Karpas-422 (cell line): ENCODE measurements around the gene PICK1. TPM values are rescaled to one million over a fixed set of nuclear protein-coding genes. Genes with fewer than 3 reads are reported as not detected.

ENCODE experiments used
- DNase-seq: peaks from one replicate; pipeline ENCODE4 v3.0.0-alpha.2; 2015
- H2AFZ ChIP-seq: fragments of 200-600 bp; sonication (generic); 2 replicates; pipeline ENCODE4 v1.6.1; 2014; ENCODE audit warnings: antibody characterized with exemption, low read length, mixed read lengths
- H3K27ac ChIP-seq: fragments of 200-600 bp; sonication (generic); 2 replicates; pipeline ENCODE4 v1.5.1; 2014; ENCODE audit warnings: mild to moderate bottlenecking, low read length, moderate library complexity
- H3K27me3 ChIP-seq: fragments of 200-600 bp; sonication (generic); 2 replicates; pipeline ENCODE4 v1.6.1; 2014; ENCODE audit warnings: low read length, mixed read lengths
- H3K36me3 ChIP-seq: fragments of 200-600 bp; sonication (generic); 2 replicates; pipeline ENCODE4 v1.6.1; 2014; ENCODE audit warnings: low read length, mixed read lengths; ENCODE audit not compliant: insufficient read depth
- H3K4me1 ChIP-seq: fragments of 200-600 bp; sonication (generic); 2 replicates; pipeline ENCODE4 v1.6.1; 2014; ENCODE audit warnings: mild to moderate bottlenecking, low read length, mixed read lengths
- H3K4me2 ChIP-seq: fragments of 200-600 bp; sonication (generic); 2 replicates; pipeline ENCODE4 v1.6.1; 2014; ENCODE audit warnings: low read length, low read depth, mild to moderate bottlenecking; ENCODE audit not compliant: poor library complexity, severe bottlenecking
- H3K4me3 ChIP-seq: fragments of 200-600 bp; sonication (generic); 2 replicates; pipeline ENCODE4 v1.5.1; 2014; ENCODE audit warnings: mild to moderate bottlenecking, antibody characterized with exemption, low read length, mixed read lengths
- H3K79me2 ChIP-seq: fragments of 200-600 bp; sonication (generic); 2 replicates; pipeline ENCODE4 v1.6.1; 2014; ENCODE audit warnings: mild to moderate bottlenecking, low read length, mixed read lengths
- H3K9ac ChIP-seq: fragments of 200-600 bp; sonication (generic); 2 replicates; pipeline ENCODE4 v1.6.0; 2014; ENCODE audit warnings: low read length
- H3K9me2 ChIP-seq: fragments of 200-600 bp; sonication (generic), shearing (Covaris generic); replicated peaks from 2 replicates; pipeline ENCODE4 v1.6.0; 2014; ENCODE audit warnings: mild to moderate bottlenecking, low read length, moderate library complexity; ENCODE audit not compliant: insufficient read depth
- H3K9me3 ChIP-seq: fragments of 300-700, 200-600 bp; sonication (generic); 2 replicates; pipeline ENCODE4 v1.6.1; 2014; ENCODE audit warnings: low read length, mixed read lengths
- H4K20me1 ChIP-seq: fragments of 200-600 bp; sonication (generic); 2 replicates; pipeline ENCODE4 v1.6.1; 2014; ENCODE audit warnings: mild to moderate bottlenecking, antibody characterized with exemption, low read length, low read depth; ENCODE audit not compliant: insufficient read depth
- total RNA-seq: library from RNA; depleted of rRNA; stranded (reverse); fragments of >200 nt; shearing (Covaris generic); gene quantifications from 2 replicates; pipeline ENCODE4 v1.2.3, GENCODE V29; 2014; ENCODE audit warnings: low replicate concordance

PICK1 gene
- total RNA-seq, 1 experiment from 2014 or later, result 11.0 TPM

GRCh38 chr22:38040953-38041759 lies 16.0 kb upstream of the PICK1 start:
- Histone ChIP-seq H3K79me2 (no peaks in the 10 kb centered on the region), H3K27me3 (no peaks in the 10 kb centered on the region), H3K4me3 (no peak overlapping the region), H3K36me3 (no peaks in the 10 kb centered on the region), H3K27ac (no peak overlapping the region), H3K4me2 (no peak overlapping the region), H3K4me1 (peaks cover 27% of the 10 kb centered on the region), H3K9ac (no peak overlapping the region), H2AFZ (no peak overlapping the region), H4K20me1 (no peaks in the 10 kb centered on the region), H3K9me2 (no peaks in the 10 kb centered on the region), H3K9me3 (no peaks in the 10 kb centered on the region)
- DNase-seq, result no peak

- no peak overlapping the region for H3K4me2 ChIP-seq
- H3K4me3 ChIP-seq, result no peak overlapping the region
- no peaks in the 10 kb centered on the region for H4K20me1 ChIP-seq
- no peaks in the 10 kb centered on the region for H3K9me2 ChIP-seq
- no peak overlapping the region for H3K27ac ChIP-seq
- no peaks in the 10 kb centered on the region for H3K9me3 ChIP-seq
- H3K4me1 ChIP-seq, result peaks cover 22% of the 10 kb centered on the region
- no peaks in the 10 kb centered on the region for H3K27me3 ChIP-seq
- H2AFZ ChIP-seq, result no peak overlapping the region
- H3K36me3 ChIP-seq, result no peaks in the 10 kb centered on the region
- H3K9ac ChIP-seq, result no peak overlapping the region
- DNase-seq, result no peak
- H3K79me2 ChIP-seq, result no peaks in the 10 kb centered on the region
These were observed 15.3 kb upstream of the PICK1 start for GRCh38 chr22:38041760-38042487.

GRCh38 chr22:38042488-38042790 lies 14.8 kb upstream of the PICK1 start:
- Histone ChIP-seq H3K27me3 (no peaks in the 10 kb centered on the region), H3K9ac (no peak overlapping the region), H3K4me1 (peaks cover 22% of the 10 kb centered on the region), H4K20me1 (no peaks in the 10 kb centered on the region), H3K4me3 (no peak overlapping the region), H3K9me2 (no peaks in the 10 kb centered on the region), H3K4me2 (no peak overlapping the region), H3K27ac (no peak overlapping the region), H2AFZ (no peak overlapping the region), H3K36me3 (no peaks in the 10 kb centered on the region), H3K79me2 (no peaks in the 10 kb centered on the region), H3K9me3 (no peaks in the 10 kb centered on the region)
- DNase-seq, result no peak

- Histone ChIP-seq H3K9me3 (no peaks in the 10 kb centered on the region), H4K20me1 (no peaks in the 10 kb centered on the region), H2AFZ (no peak overlapping the region), H3K4me2 (no peak overlapping the region), H3K79me2 (no peaks in the 10 kb centered on the region), H3K27me3 (no peaks in the 10 kb centered on the region), H3K9me2 (no peaks in the 10 kb centered on the region), H3K27ac (no peak overlapping the region), H3K36me3 (no peaks in the 10 kb centered on the region), H3K4me1 (peaks cover 22% of the 10 kb centered on the region), H3K9ac (no peak overlapping the region), H3K4me3 (no peak overlapping the region)
- peak; percentile 83 for DNase-seq
These were observed 13.8 kb upstream of the PICK1 start for GRCh38 chr22:38043151-38044039.

- Histone ChIP-seq H3K4me3 (no peak overlapping the region), H2AFZ (no peak overlapping the region), H3K27me3 (no peaks in the 10 kb centered on the region), H3K4me1 (peaks cover 22% of the 10 kb centered on the region), H3K9me3 (no peaks in the 10 kb centered on the region), H3K36me3 (no peaks in the 10 kb centered on the region), H3K4me2 (no peak overlapping the region), H3K9ac (no peak overlapping the region), H3K27ac (no peak overlapping the region), H3K79me2 (no peaks in the 10 kb centered on the region), H3K9me2 (no peaks in the 10 kb centered on the region), H4K20me1 (no peaks in the 10 kb centered on the region)
- DNase-seq, result no peak
These were observed 11.0 kb upstream of the PICK1 start for GRCh38 chr22:38046070-38046748.

GRCh38 chr22:38049812-38050619 lies 7.2 kb upstream of the PICK1 start:
- no peak overlapping the region for H3K27ac ChIP-seq
- no peaks in the 10 kb centered on the region for H3K9me3 ChIP-seq
- H3K36me3 ChIP-seq, result no peaks in the 10 kb centered on the region
- no peaks in the 10 kb centered on the region for H3K79me2 ChIP-seq
- peaks cover 8% of the 10 kb centered on the region for H3K4me1 ChIP-seq
- H3K27me3 ChIP-seq, result no peaks in the 10 kb centered on the region
- H3K4me2 ChIP-seq, result no peak overlapping the region
- H4K20me1 ChIP-seq, result no peaks in the 10 kb centered on the region
- H3K4me3 ChIP-seq, result no peak overlapping the region
- no peak overlapping the region for H2AFZ ChIP-seq
- no peak overlapping the region for H3K9ac ChIP-seq
- DNase-seq, result no peak
- H3K9me2 ChIP-seq, result no peaks in the 10 kb centered on the region

GRCh38 chr22:38050720-38051119 lies 6.5 kb upstream of the PICK1 start:
- no peak overlapping the region for H2AFZ ChIP-seq
- no peak overlapping the region for H3K4me2 ChIP-seq
- DNase-seq, result no peak
- H3K4me3 ChIP-seq, result no peak overlapping the region
- H3K27me3 ChIP-seq, result no peaks in the 10 kb centered on the region
- H3K79me2 ChIP-seq, result no peaks in the 10 kb centered on the region
- no peaks in the 10 kb centered on the region for H3K9me3 ChIP-seq
- H4K20me1 ChIP-seq, result no peaks in the 10 kb centered on the region
- no peak overlapping the region for H3K9ac ChIP-seq
- H3K27ac ChIP-seq, result no peak overlapping the region
- peaks cover 8% of the 10 kb centered on the region for H3K4me1 ChIP-seq
- no peaks in the 10 kb centered on the region for H3K9me2 ChIP-seq
- H3K36me3 ChIP-seq, result no peaks in the 10 kb centered on the region
